Measurements from ENCODE around the gene G2E3.

- TF ChIP-seq POLR2AphosphoS5 (IDR thresholded peaks at IDR 0.05; ENCODE audit: low read depth, low read length) (no peak), TAF1 (IDR thresholded peaks at IDR 0.05; ENCODE audit: borderline replicate concordance, insufficient read depth, low read length) (no peak), SIN3A (IDR thresholded peaks at IDR 0.05; ENCODE audit: borderline replicate concordance, insufficient read depth, low read length) (no peak), REST (IDR thresholded peaks at IDR 0.05; ENCODE audit: insufficient read depth in 1 of 2, low read depth in 2 of 2, low read length in 2 of 2) (no peak)
These were observed 26.2 kb downstream of the G2E3 start for GRCh38 chr14:30585204-30585603.

Data from PFSK-1 (cell line).